Subcutaneous adipose tissue (tissue), 4 donors: ENCODE results near the gene EPB41L2. TPM values are rescaled to one million over a fixed set of nuclear protein-coding genes. Genes with fewer than 3 reads are reported as not detected.

Experiments
- total RNA-seq, 4 donors: library from RNA; depleted of rRNA; stranded (reverse); fragments of >200 nt; gene quantifications; one replicate each; pipeline ENCODE4 v1.1.0, GENCODE V29; 2016
- TF ChIP-seq, protein P1 (sequence below): fragments of 450-650 bp; IDR thresholded peaks from one replicate; pipeline ENCODE4 v1.5.1; 2016; ENCODE audit warnings: low read depth, mild to moderate bottlenecking, control low read depth, antibody characterized with exemption, moderate library complexity

Gene EPB41L2
- total RNA-seq: 100 to 1,000 TPM; 124 to 189 (median 160) TPM

DNA sequence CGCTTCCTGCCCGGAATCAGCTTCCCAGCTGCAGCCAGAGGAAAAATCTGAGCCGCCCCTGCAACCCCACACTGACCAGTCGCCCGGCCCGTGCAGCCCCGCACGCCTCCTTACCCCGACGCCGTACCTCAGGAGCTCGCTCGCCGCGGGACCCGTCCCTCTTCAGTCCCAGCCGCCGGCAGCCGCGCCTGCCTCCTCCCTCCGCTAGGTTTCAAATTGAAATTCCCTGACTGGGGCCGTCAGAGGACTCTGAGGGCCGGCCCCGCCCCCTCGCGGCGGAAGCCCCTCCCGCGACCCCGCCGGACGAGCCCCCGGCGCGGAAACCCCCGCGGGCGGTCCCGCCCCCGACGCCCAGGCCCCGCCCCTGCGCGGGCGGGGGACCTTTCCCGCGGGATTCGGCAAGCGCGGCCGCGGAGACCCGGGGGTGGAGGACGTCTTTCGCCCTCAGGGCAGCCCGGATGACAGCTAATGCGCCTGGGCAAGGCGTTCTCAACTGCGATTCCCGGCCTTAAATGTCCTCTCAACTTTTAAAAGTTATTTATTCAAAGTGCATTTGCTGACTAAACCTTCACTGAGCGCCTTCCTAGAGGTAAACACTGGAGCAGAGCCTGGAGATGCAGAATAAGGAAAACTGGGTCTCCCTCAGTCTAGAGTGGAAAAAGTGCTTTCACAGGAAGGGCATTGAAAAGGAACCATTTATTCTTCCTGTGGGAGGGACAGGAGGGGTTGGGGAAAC lies at the start of gene EPB41L2:
TSS of gene EPB41L2 (minus strand) at position 218 of the 736 bp plus-strand sequence. CDS start 106,760 bp downstream, outside the sequence.
- TF ChIP-seq, protein P1, sequence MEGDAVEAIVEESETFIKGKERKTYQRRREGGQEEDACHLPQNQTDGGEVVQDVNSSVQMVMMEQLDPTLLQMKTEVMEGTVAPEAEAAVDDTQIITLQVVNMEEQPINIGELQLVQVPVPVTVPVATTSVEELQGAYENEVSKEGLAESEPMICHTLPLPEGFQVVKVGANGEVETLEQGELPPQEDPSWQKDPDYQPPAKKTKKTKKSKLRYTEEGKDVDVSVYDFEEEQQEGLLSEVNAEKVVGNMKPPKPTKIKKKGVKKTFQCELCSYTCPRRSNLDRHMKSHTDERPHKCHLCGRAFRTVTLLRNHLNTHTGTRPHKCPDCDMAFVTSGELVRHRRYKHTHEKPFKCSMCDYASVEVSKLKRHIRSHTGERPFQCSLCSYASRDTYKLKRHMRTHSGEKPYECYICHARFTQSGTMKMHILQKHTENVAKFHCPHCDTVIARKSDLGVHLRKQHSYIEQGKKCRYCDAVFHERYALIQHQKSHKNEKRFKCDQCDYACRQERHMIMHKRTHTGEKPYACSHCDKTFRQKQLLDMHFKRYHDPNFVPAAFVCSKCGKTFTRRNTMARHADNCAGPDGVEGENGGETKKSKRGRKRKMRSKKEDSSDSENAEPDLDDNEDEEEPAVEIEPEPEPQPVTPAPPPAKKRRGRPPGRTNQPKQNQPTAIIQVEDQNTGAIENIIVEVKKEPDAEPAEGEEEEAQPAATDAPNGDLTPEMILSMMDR: no peak

DNA sequence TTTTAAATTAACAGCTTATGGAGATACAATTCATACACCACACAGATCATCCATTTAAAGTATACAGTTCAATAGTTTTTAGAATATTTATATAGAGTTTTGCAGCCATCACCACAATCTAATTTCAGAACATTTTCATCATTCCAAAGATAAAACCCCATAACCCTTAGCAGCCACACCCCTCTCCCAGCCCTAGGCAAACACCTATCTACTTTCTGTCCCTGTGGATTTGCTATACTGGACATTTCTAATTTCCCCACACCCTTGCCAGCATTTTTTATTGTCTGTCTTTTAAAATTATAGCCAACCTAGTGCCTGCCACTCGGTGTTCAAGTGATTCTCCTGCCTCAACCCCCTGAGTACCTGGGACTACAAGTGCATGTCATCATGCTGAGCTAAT lies 49.2 kb upstream of the EPB41L2 start:
- TF ChIP-seq, protein P1: no peak

DNA sequence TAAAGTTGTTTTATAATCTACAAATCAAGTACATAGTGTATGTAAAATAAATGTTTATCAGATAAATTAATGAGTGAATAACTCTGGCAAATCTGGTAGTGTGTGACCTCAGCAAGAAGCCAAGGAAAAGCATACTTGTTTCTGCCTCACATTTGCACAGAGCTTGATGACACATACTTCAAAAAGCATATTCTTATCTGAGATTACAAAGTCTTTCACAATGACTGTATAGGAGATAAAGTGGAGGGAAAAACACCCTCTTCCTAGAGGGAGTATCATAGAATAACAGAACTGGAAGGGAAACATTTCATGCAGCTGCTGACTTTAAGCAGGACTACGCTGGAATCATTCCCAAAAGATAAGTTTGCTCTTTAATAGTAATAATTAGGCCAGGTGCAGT lies 44.1 kb upstream of the EPB41L2 start:
- TF ChIP-seq, protein P1: no peak

DNA sequence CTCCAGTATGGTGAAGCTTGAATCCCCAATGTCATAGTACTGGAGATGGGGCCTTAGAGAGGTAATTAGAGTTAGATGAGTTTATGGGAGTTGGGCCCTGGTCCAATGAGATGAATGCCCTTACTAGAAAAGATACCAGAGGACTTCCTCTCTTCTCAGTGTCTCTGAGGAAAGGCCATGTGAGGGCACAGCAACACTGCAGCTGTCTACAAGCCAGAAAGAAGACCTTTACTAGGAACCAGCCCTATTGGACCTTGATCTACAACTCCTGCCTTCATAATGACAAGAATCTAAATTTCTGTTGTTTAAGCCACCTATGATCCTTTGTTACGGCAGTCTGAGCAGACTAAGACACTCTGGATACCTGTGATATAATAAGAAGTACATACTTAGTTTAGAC lies 40.9 kb upstream of the EPB41L2 start:
- TF ChIP-seq, protein P1: no peak

DNA sequence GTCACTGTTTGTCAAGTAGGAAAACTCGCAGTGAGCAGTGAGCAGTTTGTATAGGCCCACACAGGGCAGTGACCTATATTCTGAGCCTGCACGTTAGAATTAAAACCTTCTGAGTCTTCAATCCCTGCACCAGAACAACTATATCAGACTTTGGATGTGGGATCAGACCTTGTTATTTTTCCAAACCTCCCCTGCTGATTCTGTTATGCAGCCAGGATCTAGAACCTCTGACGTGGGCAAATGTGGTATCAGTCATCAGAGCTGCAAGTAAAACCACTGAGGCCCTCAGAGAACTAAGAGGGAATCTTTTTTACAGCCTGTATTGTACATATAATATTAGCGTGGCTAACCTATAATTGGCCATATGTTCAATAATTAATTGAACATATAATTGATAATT lies 40.3 kb upstream of the EPB41L2 start:
- TF ChIP-seq, protein P1: no peak

DNA sequence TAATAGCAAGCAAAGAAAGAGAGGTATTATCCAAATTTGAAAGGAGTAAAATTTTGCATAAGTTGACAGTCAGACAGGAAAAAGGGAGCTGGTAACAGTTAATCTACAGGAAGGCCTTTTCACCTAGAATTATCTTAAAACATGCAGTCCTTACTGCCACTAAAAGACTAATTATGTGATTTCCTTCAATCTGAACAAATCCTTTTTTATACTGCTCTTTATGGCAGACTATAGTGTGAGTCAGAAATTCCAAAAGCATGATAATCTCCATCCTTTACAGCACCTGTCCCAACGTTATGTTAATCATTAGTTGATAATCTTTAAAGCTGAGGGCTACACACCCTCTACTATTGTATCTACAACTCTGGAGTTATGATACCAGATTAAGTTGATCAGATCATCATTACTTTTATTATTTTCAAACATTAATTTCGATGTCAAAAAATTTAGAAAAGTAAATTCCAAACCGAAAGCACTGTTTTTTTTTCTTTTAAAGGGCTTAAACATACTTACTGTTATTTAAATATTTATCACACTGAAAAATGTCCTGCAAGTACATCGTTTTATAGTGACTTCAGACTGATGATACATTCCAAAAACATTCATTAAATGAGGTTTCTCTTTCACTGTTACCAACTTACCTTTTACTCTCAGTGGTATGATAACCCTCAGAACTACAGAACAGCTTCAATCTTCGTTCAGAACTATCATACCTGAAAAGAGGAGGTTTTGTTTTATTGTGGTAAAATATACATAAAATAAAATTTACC lies 39.1 kb upstream of the EPB41L2 start:
- TF ChIP-seq, protein P1: no peak

DNA sequence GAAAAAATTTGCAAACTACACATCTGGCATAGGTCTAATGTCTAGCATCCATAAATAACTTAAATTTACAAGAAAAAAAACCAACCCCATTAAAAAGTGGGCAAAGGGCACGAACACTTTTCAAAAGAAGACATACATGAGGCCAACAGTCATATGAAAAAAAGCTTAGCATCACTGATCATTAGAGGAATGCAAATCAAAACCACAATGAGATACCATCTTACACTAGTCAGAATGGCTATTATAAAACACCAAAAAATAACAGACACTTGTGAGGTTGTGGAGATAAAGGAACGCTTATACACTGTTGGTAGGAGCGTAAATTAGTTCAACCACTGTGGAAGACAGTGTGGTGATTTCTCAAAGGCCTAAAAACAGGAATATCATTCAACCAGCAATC lies 33.7 kb upstream of the EPB41L2 start:
- TF ChIP-seq, protein P1: no peak
